Middle frontal gyrus (tissue), 1 donor: Measurements from ENCODE around the gene CNR2.
A peak's percentile ranks its signal among the peaks of the same experiment; 100 is the strongest.
"Not testable (repeated sequence)": the region's sequence is repeated elsewhere in the genome, so short reads cannot be mapped to it uniquely, and the experiment has no call there.

Experiments
- DNase-seq: peaks from one replicate; pipeline ENCODE4 v3.0.0-alpha.2; 2015; ENCODE audit warnings: low spot score; ENCODE audit errors: extremely low spot score

The CNR2 gene

GRCh38 chr1:23913212-23913880, at the start of gene CNR2:
TSS of gene CNR2 (minus strand) at chr1:23913362. CDS start at chr1:23875617, 37,745 bp downstream.
- no peak for DNase-seq

GRCh38 chr1:23960291-23961020, 47.3 kb upstream of the CNR2 start:
- DNase-seq = no peak

DNA sequence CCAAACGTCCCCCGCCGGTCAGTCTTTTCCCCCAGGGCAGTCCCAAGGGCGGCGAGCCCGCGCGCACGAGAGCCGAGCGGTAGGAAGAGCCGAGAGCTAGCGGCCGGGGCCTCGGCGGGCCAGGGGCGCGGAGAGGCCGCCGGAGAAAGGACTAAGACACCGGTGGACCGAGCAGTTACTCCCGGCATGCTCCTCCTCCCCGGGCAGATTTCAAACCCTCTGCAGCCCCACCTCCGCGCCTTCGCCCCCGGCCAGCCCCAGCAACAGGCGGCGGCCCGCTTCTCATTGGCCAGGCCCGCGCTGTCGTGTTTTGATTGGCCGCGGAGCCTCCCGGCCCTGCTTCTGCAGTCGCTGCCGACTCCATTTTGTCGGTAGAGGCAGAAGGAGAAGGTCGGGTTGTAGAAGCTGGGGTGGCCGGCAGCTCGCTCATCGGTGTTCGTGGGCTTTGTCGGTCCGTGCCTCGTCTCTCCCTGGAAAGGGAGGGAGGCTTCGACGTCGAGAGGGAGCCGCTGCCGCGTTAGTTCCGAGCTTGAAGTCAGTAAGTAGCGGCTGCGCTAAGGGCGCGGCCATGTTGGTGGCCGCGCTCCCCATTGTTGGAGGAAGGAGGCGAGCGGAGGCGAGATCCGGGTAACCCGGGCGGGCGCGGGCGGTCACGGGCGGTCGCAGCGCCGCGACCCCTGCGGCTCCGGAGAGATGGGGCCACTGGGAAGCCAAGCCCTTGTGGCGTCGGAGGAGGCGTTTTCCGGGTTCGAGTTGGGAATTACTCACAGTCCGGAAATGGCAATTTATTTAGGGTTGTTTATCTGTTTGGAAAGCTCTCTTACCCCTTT, 46.5 kb upstream of the CNR2 start, which contains the start of gene PNRC2:
PNRC2 (plus strand) TSS at position 368 of the 830 bp plus-strand sequence. CDS start 1,630 bp downstream, outside the sequence.
- peak; percentile 93 for DNase-seq

- no peak for DNase-seq
Observed at GRCh38 chr1:23958810-23959460, 45.8 kb upstream of the CNR2 start.

- not testable (repeated sequence) for DNase-seq
Observed at GRCh38 chr1:23958040-23958809, 45.1 kb upstream of the CNR2 start.

- DNase-seq = no peak
Observed at GRCh38 chr1:23957096-23957495, 43.9 kb upstream of the CNR2 start.

- no peak for DNase-seq
Observed at GRCh38 chr1:23953020-23953419, 39.9 kb upstream of the CNR2 start.

DNA sequence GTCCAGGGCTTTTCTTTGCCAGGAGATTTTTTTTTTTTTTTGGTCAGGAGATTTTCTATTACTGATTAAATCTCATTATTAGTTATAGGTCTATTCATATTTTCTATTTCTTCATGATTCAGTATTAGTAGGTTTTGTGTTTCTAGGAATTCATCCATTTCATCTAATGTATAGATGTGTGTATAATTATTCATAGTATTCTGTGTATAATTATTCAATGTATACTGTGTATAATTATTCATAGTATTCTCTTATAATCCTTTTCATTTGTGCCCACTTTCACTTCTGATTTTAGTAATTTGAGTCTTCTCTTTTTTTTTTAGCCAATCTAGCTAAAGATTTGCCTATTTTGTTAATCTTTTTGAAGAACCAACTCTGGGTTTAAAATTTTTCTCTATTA, 34.2 kb upstream of the CNR2 start:
- DNase-seq = no peak

DNA sequence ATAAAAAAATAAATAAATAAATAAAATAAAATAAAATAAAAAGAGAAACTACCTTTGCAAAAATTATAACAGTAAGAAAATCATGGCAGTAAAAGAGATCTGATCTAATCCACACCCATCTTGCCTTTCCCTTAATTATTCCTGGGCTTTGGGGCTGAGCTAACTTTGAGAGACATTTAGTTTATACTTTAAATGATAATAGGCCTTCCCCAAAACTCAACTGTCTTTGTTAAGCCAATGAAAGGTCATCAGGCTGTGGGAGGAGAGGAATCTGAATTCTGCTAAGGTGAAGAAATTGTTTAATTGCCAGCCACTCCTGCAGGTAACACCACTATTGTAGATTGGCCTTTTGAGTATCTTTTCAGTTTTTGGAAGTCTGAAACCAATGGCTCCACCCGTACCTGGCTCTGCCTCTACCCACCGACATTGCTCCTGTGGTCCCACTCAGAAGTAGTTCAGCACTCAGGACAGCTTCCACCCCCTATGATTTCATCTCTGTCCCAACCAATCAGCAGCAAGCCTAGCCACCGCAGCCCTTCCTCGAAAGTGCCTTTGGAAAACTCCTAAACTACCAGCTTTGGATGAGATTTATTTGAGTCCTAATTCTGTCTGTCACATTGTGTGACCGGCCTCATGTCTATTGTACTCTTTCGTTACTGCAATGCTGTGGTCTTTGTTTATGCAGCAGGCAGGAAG, 23.5 kb upstream of the CNR2 start:
- no peak for DNase-seq

DNA sequence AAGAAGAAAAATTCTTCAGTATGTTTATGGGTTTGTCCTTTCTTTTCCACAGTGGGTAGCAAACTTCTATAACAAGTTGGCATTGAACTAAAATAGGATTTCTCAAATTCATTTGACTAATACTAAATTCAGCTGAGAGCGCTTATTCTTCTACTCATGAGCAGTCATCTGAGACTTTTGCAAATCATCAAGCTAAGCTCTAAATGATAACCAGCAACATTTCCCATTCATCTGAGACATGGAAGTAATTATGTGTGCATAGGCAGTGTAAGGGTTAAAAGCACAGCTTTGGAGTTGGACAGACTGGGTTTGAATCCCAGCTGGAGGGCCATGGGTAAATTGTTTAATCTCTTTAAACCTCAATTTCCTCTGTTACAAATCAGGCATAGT, 18.3 kb upstream of the CNR2 start:
- DNase-seq = no peak

- no peak for DNase-seq
Observed at GRCh38 chr1:23930861-23931490, 17.8 kb upstream of the CNR2 start.

GRCh38 chr1:23930270-23930669, 17.1 kb upstream of the CNR2 start:
- DNase-seq = no peak

GRCh38 chr1:23928789-23929188, 15.6 kb upstream of the CNR2 start:
- DNase-seq = no peak

DNA sequence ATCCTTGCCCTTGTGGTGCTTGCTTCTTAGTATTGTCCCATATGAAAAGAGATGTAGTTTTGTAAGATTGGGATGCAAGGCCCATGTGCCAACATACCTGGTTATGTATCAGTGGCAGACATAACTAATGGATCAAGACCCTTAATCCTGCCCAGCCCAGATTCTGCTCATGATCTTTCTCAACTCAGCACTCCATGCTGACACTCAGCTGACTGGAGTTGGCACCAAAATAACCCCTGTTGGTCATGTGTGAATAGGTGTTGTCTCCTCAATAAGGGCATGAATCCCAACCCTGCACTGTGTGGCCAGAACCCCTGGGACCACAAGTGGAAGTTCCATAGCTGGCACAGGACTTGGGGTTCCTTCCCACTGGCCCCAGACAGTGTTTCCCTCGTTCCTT, 13.9 kb upstream of the CNR2 start:
- DNase-seq = no peak

GRCh38 chr1:23925279-23925678, 12.1 kb upstream of the CNR2 start:
- DNase-seq = no peak

GRCh38 chr1:23924601-23925000, 11.4 kb upstream of the CNR2 start:
- DNase-seq = no peak

DNA sequence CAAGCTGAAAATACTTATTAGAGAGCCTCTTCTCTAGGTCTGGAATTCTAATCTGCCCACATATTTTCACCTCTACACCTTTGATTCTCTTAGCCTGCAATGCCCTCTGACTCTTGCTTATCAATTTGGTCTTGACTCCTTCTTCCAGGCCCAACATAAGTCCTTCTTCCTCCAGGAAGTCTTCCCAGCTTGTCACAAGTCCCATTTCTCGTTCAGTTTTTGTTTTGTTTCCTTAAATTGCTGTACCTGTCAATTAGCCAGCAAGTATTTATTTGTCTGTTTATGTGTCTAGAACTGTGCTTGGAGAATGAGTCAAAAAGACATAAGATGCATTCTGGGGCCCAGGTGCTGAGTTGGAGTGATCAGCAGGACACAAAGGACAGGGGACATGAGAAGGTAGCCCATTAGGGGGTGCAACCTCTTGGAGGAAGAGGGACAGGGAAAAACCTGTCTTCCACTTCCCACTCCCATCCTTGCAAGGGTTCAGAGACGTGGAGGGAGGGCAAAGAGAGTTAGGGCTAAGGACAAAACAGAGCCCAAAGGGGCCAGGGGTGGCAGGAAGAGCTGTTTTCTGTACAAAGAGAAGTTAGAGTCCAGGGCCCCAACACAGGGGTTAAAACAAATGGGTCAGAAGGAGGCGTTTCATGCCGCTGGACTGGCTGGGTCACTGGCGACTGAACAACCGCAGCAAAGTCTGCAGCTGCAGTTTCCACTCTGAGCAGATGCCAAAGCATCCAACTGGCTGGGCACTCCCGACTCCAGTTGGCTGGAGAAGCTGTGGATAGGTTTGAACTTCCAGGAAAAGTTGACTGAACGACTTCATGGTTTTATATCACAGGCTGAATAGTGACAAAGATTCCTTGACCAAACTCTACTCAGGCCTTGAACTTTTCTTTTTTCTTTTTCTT, 10.7 kb upstream of the CNR2 start:
- no peak for DNase-seq

DNA sequence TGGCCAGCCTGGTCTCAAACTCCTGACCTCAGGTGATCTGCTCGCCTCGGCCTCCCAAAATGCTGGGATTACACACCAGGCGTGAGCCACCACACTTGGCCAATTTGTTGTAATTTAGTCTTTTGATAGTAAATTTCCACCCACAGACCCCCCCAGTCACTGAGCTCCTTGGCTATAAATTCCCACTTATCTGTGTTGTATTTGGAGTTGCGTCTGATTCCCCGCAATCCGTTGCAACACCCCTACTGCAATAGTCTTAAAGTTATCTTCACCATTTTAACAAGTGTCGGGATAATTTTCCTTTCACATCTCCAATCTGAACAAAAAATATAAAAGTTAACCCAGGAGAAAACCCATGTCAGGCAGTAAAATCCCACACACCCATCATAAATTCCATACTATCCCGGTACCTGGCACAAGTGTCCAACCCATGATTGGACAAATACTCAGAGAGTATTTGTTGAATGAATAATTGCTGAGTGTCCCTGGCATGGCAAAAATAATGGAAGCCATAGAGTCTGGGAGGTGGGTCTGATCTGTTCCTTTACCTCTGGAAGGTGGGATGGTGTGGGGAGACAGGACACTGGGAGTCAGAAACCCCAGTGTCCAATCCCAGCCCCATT, 9.3 kb upstream of the CNR2 start:
- DNase-seq = no peak
